SU-DHL-6 (cell line): ENCODE measurements around the gene DIAPH2.

Experiments used
- EZH2phosphoT487 ChIP-seq: fragments of 200-600 bp; sonication (generic), shearing (Covaris generic); conservative IDR thresholded peaks from 2 replicates; pipeline ENCODE4 v1.6.1; 2018; ENCODE audit warnings: mild to moderate bottlenecking, antibody characterized with exemption, low read length, moderate library complexity, mixed read lengths
- TF ChIP-seq, protein P1 (sequence below): fragments of 200-600 bp; sonication (generic); IDR thresholded peaks from one replicate; pipeline ENCODE4 v1.5.1; 2017; ENCODE audit warnings: antibody characterized with exemption, mild to moderate bottlenecking, low read length, moderate library complexity; ENCODE audit not compliant: insufficient read depth, poor library complexity, severe bottlenecking

GRCh38 chrX:97564496-97564895 is 879.9 kb downstream of the DIAPH2 start:
- TF ChIP-seq, protein P1, sequence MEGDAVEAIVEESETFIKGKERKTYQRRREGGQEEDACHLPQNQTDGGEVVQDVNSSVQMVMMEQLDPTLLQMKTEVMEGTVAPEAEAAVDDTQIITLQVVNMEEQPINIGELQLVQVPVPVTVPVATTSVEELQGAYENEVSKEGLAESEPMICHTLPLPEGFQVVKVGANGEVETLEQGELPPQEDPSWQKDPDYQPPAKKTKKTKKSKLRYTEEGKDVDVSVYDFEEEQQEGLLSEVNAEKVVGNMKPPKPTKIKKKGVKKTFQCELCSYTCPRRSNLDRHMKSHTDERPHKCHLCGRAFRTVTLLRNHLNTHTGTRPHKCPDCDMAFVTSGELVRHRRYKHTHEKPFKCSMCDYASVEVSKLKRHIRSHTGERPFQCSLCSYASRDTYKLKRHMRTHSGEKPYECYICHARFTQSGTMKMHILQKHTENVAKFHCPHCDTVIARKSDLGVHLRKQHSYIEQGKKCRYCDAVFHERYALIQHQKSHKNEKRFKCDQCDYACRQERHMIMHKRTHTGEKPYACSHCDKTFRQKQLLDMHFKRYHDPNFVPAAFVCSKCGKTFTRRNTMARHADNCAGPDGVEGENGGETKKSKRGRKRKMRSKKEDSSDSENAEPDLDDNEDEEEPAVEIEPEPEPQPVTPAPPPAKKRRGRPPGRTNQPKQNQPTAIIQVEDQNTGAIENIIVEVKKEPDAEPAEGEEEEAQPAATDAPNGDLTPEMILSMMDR: no peak
- no peak for TF ChIP-seq EZH2phosphoT487
